H1 (cell line): ENCODE results near the gene PTTG1IP. TPM values are rescaled to one million over a fixed set of nuclear protein-coding genes. Genes with fewer than 3 reads are reported as not detected.

Source experiments
- CTCF ChIA-PET: fragments of 300-600 bp; sonication (Branson Sonifier 250); formaldehyde crosslinking; loops from one replicate; lab custom pipeline; 2021; ENCODE audit not compliant: partially characterized antibody; lab: Charles Lee
- POLR2A ChIA-PET: fragments of 300-600 bp; sonication (Branson Sonifier 250); formaldehyde crosslinking; loops from one replicate; lab custom pipeline; 2021; ENCODE audit warnings: inconsistent platforms; ENCODE audit not compliant: partially characterized antibody; lab: Charles Lee
- DNase-seq, 2 experiments: peaks; one replicate each; pipeline versions ENCODE4 v3.0.0 to v3.0.0-alpha.2; 2010 to 2022; ENCODE audit warnings: low spot score in 2 of 2, low read depth in 1 of 2, mixed read lengths in 1 of 2
- FAIRE-seq: peaks from 2 replicates; lab custom pipeline; 2011; peaks lifted over from hg19 to GRCh38; lab: Jason Lieb, UNC
- H2AFZ ChIP-seq: 2 replicates; pipeline ENCODE4 v1.8.1; 2012; ENCODE audit warnings: low read length, inconsistent platforms
- H2AK5ac ChIP-seq: 2 replicates; pipeline ENCODE4 v1.6.1; 2013; ENCODE audit warnings: low read depth, low read length
- H2BK120ac ChIP-seq: replicated peaks from 2 replicates; pipeline ENCODE3; 2013; ENCODE audit warnings: low read depth, low read length, inconsistent platforms
- H2BK12ac ChIP-seq: 2 replicates; pipeline ENCODE4 v1.6.1; 2013; ENCODE audit warnings: low read depth, low read length
- H2BK15ac ChIP-seq: 2 replicates; pipeline ENCODE4 v1.6.1; 2013; ENCODE audit warnings: low read length
- H2BK20ac ChIP-seq: 2 replicates; pipeline ENCODE4 v1.6.1; 2013; ENCODE audit warnings: low read length
- H2BK5ac ChIP-seq: 2 replicates; pipeline ENCODE4 v1.6.1; 2013; ENCODE audit warnings: low read depth, low read length
- H3K14ac ChIP-seq: 2 replicates; pipeline ENCODE4 v1.6.1; 2013; ENCODE audit warnings: inconsistent platforms; ENCODE audit not compliant: insufficient read length
- H3K18ac ChIP-seq: 2 replicates; pipeline ENCODE4 v1.6.1; 2013; ENCODE audit warnings: low read length; ENCODE audit errors: extremely low read depth
- H3K23ac ChIP-seq: 2 replicates; pipeline ENCODE4 v1.6.1; 2013; ENCODE audit warnings: inconsistent platforms; ENCODE audit not compliant: insufficient read length
- H3K23me2 ChIP-seq: 2 replicates; pipeline ENCODE4 v1.6.1; 2013; ENCODE audit warnings: low read depth, low read length
- H3K27ac ChIP-seq: 2 replicates; pipeline ENCODE4 v1.6.1; 2011; ENCODE audit warnings: low read depth, low read length, inconsistent platforms
- H3K27me3 ChIP-seq, 4 experiments: replicated peaks in 1 of 4; 1 replicate in 1 of 4; 2 replicates in 3 of 4; pipeline versions ENCODE4 v1.6.1 to v1.8.1; 2011 to 2013; ENCODE audit warnings: low read length in 3 of 4, mild to moderate bottlenecking in 3 of 4, inconsistent platforms in 2 of 4, mixed read lengths in 2 of 4, moderate library complexity in 1 of 4; ENCODE audit not compliant: control insufficient read depth in 3 of 4, insufficient read depth in 3 of 4; ENCODE audit errors: extremely low read depth in 1 of 4
- H3K36me3 ChIP-seq, 4 experiments: 2 replicates each; pipeline versions ENCODE4 v1.6.1 to v1.8.1; 2011 to 2013; ENCODE audit warnings: mild to moderate bottlenecking in 4 of 4, low read length in 3 of 4, moderate library complexity in 2 of 4, control low read depth in 1 of 4, inconsistent platforms in 1 of 4; ENCODE audit not compliant: insufficient read depth in 4 of 4, control insufficient read depth in 2 of 4
- H3K4ac ChIP-seq: replicated peaks from 2 replicates; pipeline ENCODE3; 2013; ENCODE audit warnings: low read length, low read depth, mixed read lengths, inconsistent platforms; ENCODE audit not compliant: insufficient read length
- H3K4me1 ChIP-seq, 4 experiments: replicated peaks in 1 of 4; 1 replicate in 1 of 4; 2 replicates in 3 of 4; pipeline versions ENCODE4 v1.6.1 to v1.8.1; 2011 to 2013; ENCODE audit warnings: low read length in 3 of 4, inconsistent platforms in 2 of 4, mixed read lengths in 1 of 4; ENCODE audit not compliant: insufficient read depth in 4 of 4, control insufficient read depth in 3 of 4
- H3K4me2 ChIP-seq, 2 experiments: 2 replicates each; pipeline versions ENCODE4 v1.6.1 to v1.8.1; 2011 to 2013; ENCODE audit warnings: low read depth in 2 of 2, low read length in 2 of 2, control low read depth in 1 of 2, inconsistent platforms in 1 of 2, mild to moderate bottlenecking in 1 of 2; ENCODE audit not compliant: insufficient read depth in 1 of 2
- H3K4me3 ChIP-seq, 4 experiments: fragments of 200-600, 300-600 bp in 1 of 4; sonication (generic), shearing (Covaris generic), sonication (Bioruptor Twin) in 1 of 4; 2 replicates each; pipeline versions ENCODE4 v1.5.1 to v1.8.1; 2011 to 2016; ENCODE audit warnings: low read length in 4 of 4, low read depth in 3 of 4, control low read depth in 2 of 4, inconsistent platforms in 2 of 4, mild to moderate bottlenecking in 2 of 4, mixed read lengths in 1 of 4, moderate library complexity in 1 of 4; ENCODE audit not compliant: insufficient read depth in 2 of 4; ENCODE audit errors: extremely low read depth in 1 of 4
- H3K56ac ChIP-seq: replicated peaks from 2 replicates; pipeline ENCODE3; 2013; ENCODE audit warnings: low read depth, mild to moderate bottlenecking, mixed read lengths, low read length, inconsistent platforms; ENCODE audit not compliant: insufficient read length
- H3K79me1 ChIP-seq: 2 replicates; pipeline ENCODE4 v1.6.1; 2013; ENCODE audit warnings: low read depth, low read length, control low read depth
- H3K79me2 ChIP-seq, 2 experiments: 2 replicates each; pipeline versions ENCODE4 v1.6.1 to v1.8.1; 2012 to 2013; ENCODE audit warnings: low read length in 2 of 2, mild to moderate bottlenecking in 2 of 2, inconsistent platforms in 1 of 2; ENCODE audit not compliant: insufficient read depth in 2 of 2, control insufficient read depth in 1 of 2
- H3K9ac ChIP-seq, 4 experiments: replicated peaks in 1 of 4; 1 replicate in 1 of 4; 2 replicates in 3 of 4; pipeline versions ENCODE4 v1.6.1 to v1.8.1; 2011 to 2013; ENCODE audit warnings: low read depth in 3 of 4, low read length in 3 of 4, control low read depth in 2 of 4, mild to moderate bottlenecking in 2 of 4, moderate library complexity in 2 of 4, inconsistent platforms in 1 of 4; ENCODE audit errors: extremely low read depth in 1 of 4
- H3K9me3 ChIP-seq, 2 experiments: 2 replicates each; pipeline versions ENCODE4 v1.6.1 to v1.8.1; 2012 to 2013; ENCODE audit warnings: mild to moderate bottlenecking in 2 of 2, moderate library complexity in 2 of 2, control low read depth in 1 of 2, inconsistent platforms in 1 of 2, low read depth in 1 of 2, low read length in 1 of 2, mixed read lengths in 1 of 2; ENCODE audit not compliant: insufficient read depth in 2 of 2
- H4K20me1 ChIP-seq, 2 experiments: replicated peaks in 1 of 2; 2 replicates each; pipeline versions ENCODE3 to v1.8.1; 2011 to 2013; ENCODE audit warnings: inconsistent platforms in 2 of 2, low read length in 2 of 2, mild to moderate bottlenecking in 1 of 2; ENCODE audit not compliant: insufficient read depth in 2 of 2, control insufficient read depth in 1 of 2
- H4K5ac ChIP-seq: 2 replicates; pipeline ENCODE4 v1.6.1; 2013; ENCODE audit warnings: low read length, low read depth, mixed read lengths, inconsistent platforms; ENCODE audit not compliant: insufficient read length
- H4K8ac ChIP-seq: 2 replicates; pipeline ENCODE4 v1.8.0; 2013; ENCODE audit warnings: mild to moderate bottlenecking, moderate library complexity, low read length, inconsistent platforms; ENCODE audit not compliant: insufficient read depth; ENCODE audit errors: extremely low read depth
- H4K91ac ChIP-seq: replicated peaks from 2 replicates; pipeline ENCODE3; 2013; ENCODE audit warnings: low read length, mixed read lengths, inconsistent platforms; ENCODE audit not compliant: insufficient read length
- CBX5 ChIP-seq: fragments of 300-800, 300-1000 bp; sonication (generic); IDR thresholded peaks from 2 replicates; pipeline ENCODE4 v1.7.1; 2016; ENCODE audit warnings: antibody characterized with exemption, low read length, low read depth
- MAFK ChIP-seq: IDR thresholded peaks from 2 replicates; pipeline ENCODE4 v1.6.1; 2012; ENCODE audit warnings: low read depth, mild to moderate bottlenecking, improper control_type of control experiment, low read length
- NRF1 ChIP-seq: IDR thresholded peaks from 2 replicates; pipeline ENCODE4 v1.6.1; 2011; ENCODE audit warnings: mild to moderate bottlenecking, low read depth, low read length, improper control_type of control experiment
- RAD21 ChIP-seq, 2 experiments: IDR thresholded peaks in 1 of 2; conservative IDR thresholded peaks in 1 of 2; 2 replicates each; pipeline ENCODE4 v1.6.1; 2011; ENCODE audit warnings: low read depth in 2 of 2, low read length in 2 of 2, improper control_type of control experiment in 1 of 2, inconsistent platforms in 1 of 2, mild to moderate bottlenecking in 1 of 2, moderate library complexity in 1 of 2
- RBBP5 ChIP-seq: IDR thresholded peaks from 2 replicates; pipeline ENCODE4 v1.7.1; 2012; ENCODE audit warnings: low read depth, mild to moderate bottlenecking, inconsistent platforms, low read length, moderate library complexity, borderline replicate concordance
- SAP30 ChIP-seq: fragments of 300-600 bp; sonication (generic); IDR thresholded peaks from 2 replicates; pipeline ENCODE4 v1.7.1; 2012; ENCODE audit warnings: low read length, moderate library complexity, mild to moderate bottlenecking, inconsistent platforms; ENCODE audit not compliant: insufficient read depth, insufficient replicate concordance
- TAF1 ChIP-seq: IDR thresholded peaks from 2 replicates; pipeline ENCODE4 v1.6.1; 2011; ENCODE audit warnings: mild to moderate bottlenecking, low read depth, low read length
- YY1 ChIP-seq: IDR thresholded peaks from 2 replicates; pipeline ENCODE4 v1.6.1; 2011; ENCODE audit warnings: low read depth, mild to moderate bottlenecking, low read length
- WGBS, 2 experiments: shearing (Covaris generic) in 1 of 2; methylation state at CpG; one replicate each; pipeline versions ENCODE4 v1.1.6 to v1.1.7; 2013 to 2015; ENCODE audit warnings: low lambda C conversion rate in 2 of 2, mixed read lengths in 2 of 2, inconsistent platforms in 1 of 2, low coverage in 1 of 2, missing lambda C conversion rate in 1 of 2; ENCODE audit not compliant: insufficient replicate concordance in 2 of 2, insufficient coverage in 1 of 2, insufficient read length in 1 of 2; ENCODE audit errors: extremely low coverage in 1 of 2, missing lambda C conversion rate in 1 of 2; 5-methylcytosine and 5-hydroxymethylcytosine counted together
- polyA plus RNA-seq, 7 experiments: library from polyadenylated mRNA; depleted of rRNA in 3 of 7; stranded (reverse) in 5 of 7; unstranded in 2 of 7; fragments of >200 nt in 5 of 7; fragments of 200-250 nt in 2 of 7; gene quantifications; 1 replicate in 5 of 7; 2 replicates in 1 of 7; 4 replicates in 1 of 7; pipeline versions ENCODE4 v1.2.1 to v1.2.3, GENCODE V29; 2011 to 2013; ENCODE audit warnings: missing spikeins in 2 of 7, mixed read lengths in 2 of 7
- total RNA-seq: library from RNA; stranded (reverse); fragmentation: NEBNext Ultra II Directional; extraction: Animal tissue kit (Norgen Biotek cat#: 25700); gene quantifications from 2 replicates; pipeline ENCODE4 v1.2.1, GENCODE V29; 2021
- TF ChIP-seq, protein P1 (sequence below): IDR thresholded peaks from 2 replicates; pipeline ENCODE4 v1.6.1; 2012; ENCODE audit warnings: inconsistent platforms
- TF ChIP-seq, protein P2 (sequence below), 3 experiments: IDR thresholded peaks; 1 replicate in 2 of 3; 2 replicates in 1 of 3; pipeline versions ENCODE4 v1.5.1 to v1.6.1; 2011; ENCODE audit warnings: low read length in 3 of 3, mild to moderate bottlenecking in 3 of 3, inconsistent platforms in 2 of 3, low read depth in 1 of 3, moderate library complexity in 1 of 3; ENCODE audit not compliant: insufficient read depth in 1 of 3; ENCODE audit errors: control extremely low read depth in 1 of 3

The PTTG1IP gene
- total and polyA plus RNA-seq, 2 of the 8 experiments (the other 6 are each of a cell fraction or from before 2014, with no cell fraction given): 90.8 to 130 TPM

DNA sequence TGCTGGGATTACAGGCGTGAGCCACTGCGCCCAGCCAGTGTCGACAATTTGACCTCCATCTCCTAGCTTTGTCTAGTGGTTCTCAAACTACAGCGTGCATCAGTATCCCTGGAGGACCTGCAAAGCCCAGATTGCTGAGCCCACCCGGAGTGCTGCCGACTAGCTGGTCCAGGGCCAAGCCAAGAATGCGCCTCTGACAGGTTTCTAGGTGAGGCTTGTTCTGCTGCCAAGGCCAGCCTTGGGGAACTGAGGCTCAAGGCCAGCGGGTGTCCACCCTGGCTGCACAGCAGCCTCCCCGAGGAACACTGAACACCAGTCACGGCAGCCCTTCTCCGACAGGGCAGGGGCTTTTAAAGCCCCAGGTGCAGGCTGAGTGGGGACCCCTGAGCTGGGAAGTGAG lies 9.8 kb upstream of the PTTG1IP start:
- Histone ChIP-seq H2BK120ac (no peak overlapping the region), H2BK12ac (no peak overlapping the region), H3K18ac (no peak overlapping the region), H3K27me3 (0 out of 7 replicates have a peak, but pooled peaks cover 0 to 3% (median 0%) of the 10 kb centered on the region in 4 experiments), H3K9me3 (no peaks in the 10 kb centered on the region), H3K4me1 (no peaks in the 10 kb centered on the region), H3K27ac (no peak overlapping the region), H2AK5ac (no peak overlapping the region), H2AFZ (no peak overlapping the region), H3K23me2 (no peaks in the 10 kb centered on the region), H4K5ac (no peak overlapping the region), H4K91ac (no peak overlapping the region), H3K36me3 (no peaks in the 10 kb centered on the region), H3K4ac (no peak overlapping the region), H2BK5ac (no peak overlapping the region), H3K79me1 (no peaks in the 10 kb centered on the region), H4K20me1 (no peaks in the 10 kb centered on the region), H3K4me3 (no peak overlapping the region), H3K23ac (no peak overlapping the region), H3K14ac (no peak overlapping the region), H3K79me2 (no peaks in the 10 kb centered on the region), H4K8ac (no peak overlapping the region), H2BK20ac (no peak overlapping the region), H3K9ac (no peak overlapping the region), H2BK15ac (no peak overlapping the region), H3K56ac (no peak overlapping the region), H3K4me2 (no peak overlapping the region)
- ChIA-PET CTCF (interaction anchor here (1.2 to 4.4 kb wide), 4 partner anchors 10 to 67 kb away, joined by 3 to 43 read pairs (median 4); no protein-coding TSS in a partner anchor), POLR2A (interaction anchor here (1.9 kb wide), 1 partner anchor 9 kb away, joined by 11 read pairs; the partner anchor contains the start of gene PTTG1IP)
- FAIRE-seq (no peak), DNase-seq (no peak)
- 90% methylated on average over 10 of the region's 11 CpGs; no CpG with 5 or more reads in 1 of the 2 experiments for WGBS, 2 experiments
- TF ChIP-seq YY1 (no peak), CBX5 (no peak), RAD21 (IDR thresholded peaks at IDR 0.05 in 1 of 2, conservative IDR thresholded peaks at IDR 0.05 in 1 of 2; ENCODE audit: low read depth in 2 of 2, low read length in 2 of 2) (no peak), TAF1 (no peak), NRF1 (no peak), MAFK (no peak), SAP30 (no peak), RBBP5 (no peak)
- TF ChIP-seq, protein P1, sequence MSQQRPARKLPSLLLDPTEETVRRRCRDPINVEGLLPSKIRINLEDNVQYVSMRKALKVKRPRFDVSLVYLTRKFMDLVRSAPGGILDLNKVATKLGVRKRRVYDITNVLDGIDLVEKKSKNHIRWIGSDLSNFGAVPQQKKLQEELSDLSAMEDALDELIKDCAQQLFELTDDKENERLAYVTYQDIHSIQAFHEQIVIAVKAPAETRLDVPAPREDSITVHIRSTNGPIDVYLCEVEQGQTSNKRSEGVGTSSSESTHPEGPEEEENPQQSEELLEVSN: no peak
- TF ChIP-seq, protein P2, sequence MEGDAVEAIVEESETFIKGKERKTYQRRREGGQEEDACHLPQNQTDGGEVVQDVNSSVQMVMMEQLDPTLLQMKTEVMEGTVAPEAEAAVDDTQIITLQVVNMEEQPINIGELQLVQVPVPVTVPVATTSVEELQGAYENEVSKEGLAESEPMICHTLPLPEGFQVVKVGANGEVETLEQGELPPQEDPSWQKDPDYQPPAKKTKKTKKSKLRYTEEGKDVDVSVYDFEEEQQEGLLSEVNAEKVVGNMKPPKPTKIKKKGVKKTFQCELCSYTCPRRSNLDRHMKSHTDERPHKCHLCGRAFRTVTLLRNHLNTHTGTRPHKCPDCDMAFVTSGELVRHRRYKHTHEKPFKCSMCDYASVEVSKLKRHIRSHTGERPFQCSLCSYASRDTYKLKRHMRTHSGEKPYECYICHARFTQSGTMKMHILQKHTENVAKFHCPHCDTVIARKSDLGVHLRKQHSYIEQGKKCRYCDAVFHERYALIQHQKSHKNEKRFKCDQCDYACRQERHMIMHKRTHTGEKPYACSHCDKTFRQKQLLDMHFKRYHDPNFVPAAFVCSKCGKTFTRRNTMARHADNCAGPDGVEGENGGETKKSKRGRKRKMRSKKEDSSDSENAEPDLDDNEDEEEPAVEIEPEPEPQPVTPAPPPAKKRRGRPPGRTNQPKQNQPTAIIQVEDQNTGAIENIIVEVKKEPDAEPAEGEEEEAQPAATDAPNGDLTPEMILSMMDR (IDR thresholded peaks at IDR 0.05; ENCODE audit: control extremely low read depth in 1 of 3, insufficient read depth in 1 of 3, low read depth in 1 of 3, low read length in 3 of 3): no peak
